Adipose tissue (tissue), 3 donors: ENCODE data around the gene TYW3. TPM values are rescaled to one million over a fixed set of nuclear protein-coding genes. Genes with fewer than 3 reads are reported as not detected.

Source experiments
- H3K27ac ChIP-seq: one replicate; pipeline ENCODE4 v1.5.1; 2013; ENCODE audit warnings: low read depth, low read length
- WGBS, 3 donors: extraction: QIAGEN DNeasy Blood & Tissue Kit; methylation state at CpG; one replicate each; pipeline ENCODE4 v1.1.7; 2013; 5-methylcytosine and 5-hydroxymethylcytosine counted together
- polyA plus RNA-seq, 3 donors: library from polyadenylated mRNA; stranded (reverse); fragments of 200-250 nt; gene quantifications; one replicate each; pipeline ENCODE4 v1.2.3, GENCODE V29; 2013
- donor health status: healthy with polysubstance abuse.
- donor health status: Bipolar disorder and iron deficiency.
- donor health status: healthy.

The TYW3 gene, protein sequence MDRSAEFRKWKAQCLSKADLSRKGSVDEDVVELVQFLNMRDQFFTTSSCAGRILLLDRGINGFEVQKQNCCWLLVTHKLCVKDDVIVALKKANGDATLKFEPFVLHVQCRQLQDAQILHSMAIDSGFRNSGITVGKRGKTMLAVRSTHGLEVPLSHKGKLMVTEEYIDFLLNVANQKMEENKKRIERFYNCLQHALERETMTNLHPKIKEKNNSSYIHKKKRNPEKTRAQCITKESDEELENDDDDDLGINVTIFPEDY
- 10 to 100 TPM in 2 of 3 donors, 1 to 10 TPM in 1; 4.7 to 15.6 (median 10.5) TPM for polyA plus RNA-seq

GRCh38 chr1:74732960-74733603 lies at the start of gene TYW3, which contains the start of gene CRYZ:
Gene TYW3 (plus strand): TSS chr1:74733152. CDS start chr1:74733245, 93 bp downstream.
Gene CRYZ (minus strand): TSS chr1:74733050. CDS start chr1:74724821, 8,229 bp downstream.
- H3K27ac ChIP-seq: peak within 1 kb of the TSS; percentile 41
- 0 to 2% (median 1%) methylated on average over 30 of the region's 30 CpGs for WGBS, 3 donors

DNA sequence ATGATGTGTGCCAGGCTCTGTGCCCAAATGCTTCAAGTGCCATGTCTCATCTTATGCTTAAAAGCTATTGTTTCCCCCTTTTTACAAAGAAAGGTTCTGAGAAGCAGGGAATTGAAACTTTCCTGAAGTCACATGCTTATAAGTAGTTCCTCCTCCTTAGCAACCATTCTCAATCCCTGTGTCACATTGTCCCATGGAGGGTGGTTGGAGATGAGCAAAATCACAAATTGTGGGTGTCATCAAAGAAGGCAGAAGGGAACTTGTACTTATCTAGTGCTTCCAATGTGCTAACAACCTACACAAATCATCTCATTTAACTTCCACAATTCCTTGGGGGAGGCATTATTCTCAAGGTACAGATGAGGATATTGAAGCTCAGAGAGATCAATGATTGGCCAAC lies 49.3 kb upstream of the TYW3 start:
- H3K27ac ChIP-seq: no peak overlapping the region

DNA sequence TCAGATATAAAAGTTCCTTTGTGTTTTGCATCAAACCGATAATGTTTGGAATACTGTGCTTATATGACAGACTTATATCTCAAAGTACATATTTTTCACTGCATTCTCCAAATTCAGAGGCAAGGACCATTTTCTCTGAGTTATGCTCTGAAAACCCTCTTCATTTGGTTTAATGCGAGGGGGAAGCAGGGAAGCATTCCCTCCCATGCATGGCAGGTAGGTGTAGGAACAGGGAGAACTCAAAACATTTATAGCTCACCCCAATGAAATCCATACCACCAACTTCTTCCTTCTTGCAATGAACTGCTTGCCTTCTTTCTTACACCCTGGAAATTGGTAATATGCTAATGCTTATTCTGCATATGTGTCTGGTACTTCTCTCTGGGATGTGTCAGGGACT lies 48.7 kb upstream of the TYW3 start:
- no peak overlapping the region for H3K27ac ChIP-seq
- 93 to 96% (median 93%) methylated on average over 2 of the region's 2 CpGs for WGBS, 3 donors

DNA sequence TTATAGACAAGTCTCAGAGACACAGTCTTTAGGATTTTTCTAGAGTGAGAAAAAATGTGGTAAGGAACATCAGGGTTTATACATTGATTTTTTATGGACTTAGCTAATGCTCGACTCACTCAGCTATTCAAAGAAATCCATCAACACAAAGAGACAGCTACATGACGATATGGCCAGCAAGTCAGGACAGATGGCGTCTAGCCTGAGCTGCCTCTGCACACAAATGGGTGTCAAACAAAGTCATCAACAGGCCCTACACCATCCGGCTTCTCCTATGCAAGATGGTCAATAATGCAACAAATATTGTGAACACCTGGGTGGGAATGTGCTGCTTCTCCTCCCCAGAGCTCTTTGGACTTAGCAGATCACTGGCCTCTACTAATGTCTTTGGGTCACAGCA lies 46.0 kb upstream of the TYW3 start:
- no peak overlapping the region for H3K27ac ChIP-seq
- WGBS, 3 donors: 67 to 84% (median 83%) methylated on average over 4 of the region's 4 CpGs

- no peak overlapping the region for H3K27ac ChIP-seq
- WGBS, 3 donors: 26 to 33% (median 29%) methylated on average over 5 of the region's 5 CpGs
Observed at GRCh38 chr1:74689621-74690363, 43.2 kb upstream of the TYW3 start.

DNA sequence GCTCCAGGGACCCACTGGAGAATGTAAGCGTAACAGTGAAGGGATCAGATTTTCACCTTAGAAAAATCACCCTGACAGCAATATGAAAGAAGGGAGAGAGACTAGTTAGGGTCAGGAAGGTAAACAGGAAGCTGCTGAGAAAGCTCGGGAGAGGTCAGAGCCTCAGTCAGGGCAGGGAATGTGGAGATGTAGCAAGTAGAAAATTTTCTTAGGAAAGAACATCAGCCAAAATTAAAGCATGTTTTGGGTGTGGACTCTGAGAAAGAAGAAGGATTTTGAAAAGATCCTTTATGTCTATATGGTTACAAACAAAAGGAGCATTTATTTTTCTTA lies 42.6 kb upstream of the TYW3 start:
- WGBS, 3 donors: 14 to 20% (median 18%) methylated on average over 2 of the region's 2 CpGs
- no peak overlapping the region for H3K27ac ChIP-seq

DNA sequence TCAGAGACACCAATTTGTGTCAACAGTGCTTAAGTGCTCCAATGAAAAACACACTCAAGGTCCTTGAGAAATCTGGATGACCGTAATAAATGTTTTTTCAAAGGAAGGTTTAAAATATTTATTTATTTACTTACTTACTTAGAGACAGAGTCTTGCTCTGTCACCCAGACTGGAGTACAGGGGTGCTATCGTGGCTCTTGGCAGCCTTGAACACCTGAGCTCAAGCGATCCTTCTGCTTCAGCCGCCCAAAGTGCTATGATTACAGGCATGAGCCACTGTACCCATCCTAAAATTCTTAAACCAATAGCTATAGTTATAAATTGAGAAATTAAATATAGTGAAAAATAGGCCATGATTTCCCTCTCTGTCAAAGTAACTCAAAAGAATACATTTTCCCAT lies 42.0 kb upstream of the TYW3 start:
- WGBS, 3 donors: 65 to 96% (median 86%) methylated on average over 4 of the region's 4 CpGs
- no peak overlapping the region for H3K27ac ChIP-seq

GRCh38 chr1:74693473-74693872 lies 39.5 kb upstream of the TYW3 start:
- WGBS, 3 donors: 63 to 88% (median 81%) methylated on average over 2 of the region's 2 CpGs
- H3K27ac ChIP-seq: no peak overlapping the region

GRCh38 chr1:74697832-74698231 lies 35.1 kb upstream of the TYW3 start:
- no peak overlapping the region for H3K27ac ChIP-seq
- 67 to 79% (median 70%) methylated on average over 2 of the region's 2 CpGs for WGBS, 3 donors

GRCh38 chr1:74699331-74699730 lies 33.6 kb upstream of the TYW3 start:
- no peak overlapping the region for H3K27ac ChIP-seq

GRCh38 chr1:74703386-74704182 lies 29.4 kb upstream of the TYW3 start:
- WGBS, 3 donors: 79 to 94% (median 88%) methylated on average over 6 of the region's 6 CpGs

GRCh38 chr1:74712881-74713280 lies 20.1 kb upstream of the TYW3 start:
- H3K27ac ChIP-seq: no peak overlapping the region
- 42 to 64% (median 56%) methylated on average over 1 of the region's 1 CpG for WGBS, 3 donors

More at GRCh38 chr1:74703386-74704182, 29.4 kb upstream of the TYW3 start:
- H3K27ac ChIP-seq: no peak overlapping the region

DNA sequence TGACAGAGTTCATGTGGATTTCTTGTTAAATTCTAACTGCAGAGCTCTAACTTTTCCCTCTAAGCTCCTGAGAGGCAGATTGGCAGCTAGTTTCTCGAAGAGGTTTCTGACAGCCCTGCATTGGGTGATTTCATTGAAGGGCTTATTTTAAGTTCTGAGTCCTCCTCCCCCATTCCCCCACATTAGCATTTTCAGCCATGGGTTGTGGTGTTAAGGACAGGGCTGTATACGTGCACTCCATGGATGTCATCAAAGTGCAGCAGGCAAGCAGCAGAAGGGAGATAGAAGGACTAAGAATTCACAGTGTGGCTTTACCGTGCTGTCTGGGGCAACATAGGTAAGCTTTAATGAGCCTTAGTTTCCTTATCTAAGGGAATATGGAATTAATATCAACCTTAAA lies 19.1 kb upstream of the TYW3 start:
- H3K27ac ChIP-seq: no peak overlapping the region
- WGBS, 3 donors: 91 to 96% (median 93%) methylated on average over 3 of the region's 3 CpGs

DNA sequence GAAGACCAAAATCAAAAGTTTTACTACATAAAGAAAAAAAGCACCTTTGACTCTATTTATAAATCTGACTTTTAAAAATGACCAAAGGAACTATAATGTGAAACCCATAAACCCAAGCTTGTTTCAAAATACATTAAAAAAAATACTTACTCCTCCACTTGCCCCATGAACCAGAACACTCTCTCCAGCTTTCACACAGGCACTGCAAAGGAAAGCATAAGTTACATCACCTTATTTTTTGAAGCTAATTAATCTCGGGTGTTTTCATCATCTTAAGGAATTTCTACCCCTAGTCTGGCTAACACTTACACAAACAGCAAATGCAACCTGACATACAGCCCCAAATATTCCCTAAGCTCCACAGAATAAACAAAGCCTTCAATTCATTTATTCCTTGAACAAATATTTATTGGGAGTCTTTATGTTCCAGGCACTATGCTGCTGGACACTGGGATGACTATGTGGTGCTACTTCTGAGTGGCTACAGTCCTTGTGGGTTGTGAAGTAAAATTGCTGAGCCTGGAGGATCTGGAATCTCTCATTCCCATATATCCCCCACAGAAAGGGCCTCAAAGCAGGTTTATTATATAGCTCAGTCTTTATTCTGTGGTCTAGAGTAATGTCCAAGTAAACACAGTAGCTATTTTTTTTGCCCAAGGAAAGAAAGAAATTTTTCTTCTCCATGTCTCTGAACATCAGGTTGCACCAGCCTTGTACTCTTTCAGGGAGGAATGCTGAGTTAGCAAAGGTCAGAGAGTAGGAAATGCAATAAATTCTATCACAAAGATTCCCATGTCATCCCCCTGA lies 18.3 kb upstream of the TYW3 start:
- no peak overlapping the region for H3K27ac ChIP-seq
- 64 to 84% (median 79%) methylated on average over 1 of the region's 1 CpG for WGBS, 3 donors

DNA sequence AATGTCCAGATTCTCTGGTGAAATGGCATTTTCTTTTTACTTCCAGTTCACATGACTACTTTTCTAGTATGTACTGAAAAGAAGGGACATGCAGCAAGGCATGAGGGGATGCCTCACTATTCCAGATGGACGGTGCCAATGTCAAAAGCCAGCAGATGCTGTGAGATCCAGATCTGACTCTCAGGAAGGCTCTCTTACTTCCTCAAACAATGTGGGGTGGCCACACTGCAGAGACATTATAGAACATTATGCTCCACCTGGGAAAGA lies 17.8 kb upstream of the TYW3 start:
- 83 to 91% (median 88%) methylated on average over 1 of the region's 1 CpG for WGBS, 3 donors
- no peak overlapping the region for H3K27ac ChIP-seq

DNA sequence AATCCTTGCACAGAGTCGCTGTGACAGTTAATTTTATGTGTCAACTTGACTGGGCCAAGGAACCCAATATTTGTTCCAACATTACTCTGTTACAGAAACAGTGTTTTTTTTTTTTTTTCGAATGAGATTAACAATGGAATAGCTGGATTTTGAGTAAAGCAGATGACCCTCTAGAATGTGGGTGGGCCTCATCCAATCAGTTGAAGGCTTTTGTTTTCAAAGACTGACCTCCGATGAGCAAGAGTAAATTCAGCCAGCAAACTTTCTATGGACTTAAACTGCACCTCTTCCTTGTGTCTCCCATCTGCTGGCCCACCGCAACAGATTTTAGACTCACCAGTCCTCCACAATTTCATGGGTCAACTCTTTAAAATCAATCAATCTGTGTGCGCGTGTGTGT lies 17.1 kb upstream of the TYW3 start:
- no peak overlapping the region for H3K27ac ChIP-seq
- WGBS, 3 donors: 87 to 96% (median 94%) methylated on average over 6 of the region's 6 CpGs

GRCh38 chr1:74716822-74717221 lies 16.1 kb upstream of the TYW3 start:
- no peak overlapping the region for H3K27ac ChIP-seq
- 93 to 100% (median 100%) methylated on average over 1 of the region's 1 CpG for WGBS, 3 donors

DNA sequence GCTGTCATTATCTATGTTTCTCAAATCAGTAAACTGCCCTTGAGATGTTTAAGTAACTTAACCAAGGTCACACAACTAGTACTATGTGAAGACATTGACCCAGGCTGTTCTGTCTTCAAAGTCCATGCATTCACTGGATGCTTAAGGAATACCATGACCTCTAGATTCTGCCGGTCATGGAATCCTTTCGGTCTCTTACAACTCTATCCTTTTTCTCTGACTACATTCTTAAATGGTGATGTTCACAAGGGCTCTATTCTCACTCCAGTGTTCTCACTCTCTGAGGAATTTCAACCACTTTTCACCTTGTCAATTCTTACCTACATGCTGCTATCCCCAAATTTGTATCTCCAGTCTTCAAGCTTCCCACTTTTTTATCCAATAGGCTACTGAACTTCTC lies 15.3 kb upstream of the TYW3 start:
- H3K27ac ChIP-seq: no peak overlapping the region
- 98 to 99% (median 99%) methylated on average over 2 of the region's 2 CpGs for WGBS, 3 donors
